HepG2 (cell line): ENCODE measurements around the gene ZBTB26. TPM values are rescaled to one million over a fixed set of nuclear protein-coding genes. Genes with fewer than 3 reads are reported as not detected.
A peak's percentile ranks its signal among the peaks of the same experiment; 100 is the strongest.

ENCODE experiments used
- ARID2 ChIP-seq: sonication (generic); formaldehyde crosslinking; IDR thresholded peaks from 2 replicates; pipeline ENCODE4 v1.8.1; 2022; ENCODE audit warnings: mild to moderate bottlenecking, missing genetic modification reagents, borderline replicate concordance
- CSRNP1 ChIP-seq: sonication (generic); formaldehyde crosslinking; IDR thresholded peaks from 2 replicates; pipeline ENCODE4 v1.8.1; 2023; ENCODE audit warnings: mild to moderate bottlenecking, missing genetic modification reagents
- GATAD2A ChIP-seq: IDR thresholded peaks from 2 replicates; pipeline ENCODE4 v1.6.1; 2016
- HBP1 ChIP-seq: IDR thresholded peaks from 2 replicates; pipeline ENCODE4 v1.6.1; 2016; ENCODE audit warnings: low read depth, control low read depth
- IKZF5 ChIP-seq: IDR thresholded peaks from 2 replicates; pipeline ENCODE4 v1.6.1; 2018; ENCODE audit warnings: missing genetic modification reagents, mild to moderate bottlenecking, missing compliant biosample characterization
- MXD4 ChIP-seq: IDR thresholded peaks from 2 replicates; pipeline ENCODE4 v1.6.1; 2016; ENCODE audit warnings: mild to moderate bottlenecking, missing biosample characterization, missing genetic modification reagents
- NR2F2 ChIP-seq: IDR thresholded peaks from 2 replicates; pipeline ENCODE4 v1.6.1; 2012; ENCODE audit warnings: low read depth, inconsistent platforms, borderline replicate concordance
- SMAD3 ChIP-seq: sonication (generic); formaldehyde crosslinking; IDR thresholded peaks from 2 replicates; pipeline ENCODE4 v1.4.0; 2020; ENCODE audit warnings: missing genetic modification reagents
- SP4 ChIP-seq: sonication (generic); formaldehyde crosslinking; IDR thresholded peaks from 2 replicates; pipeline ENCODE4 v1.8.1; 2023; ENCODE audit warnings: mild to moderate bottlenecking, missing genetic modification reagents
- SPEN ChIP-seq: sonication (generic); formaldehyde crosslinking; IDR thresholded peaks from 2 replicates; pipeline ENCODE4 v1.5.1; 2020; ENCODE audit warnings: low read depth, mild to moderate bottlenecking, missing genetic modification reagents
- THRA ChIP-seq: sonication (generic); formaldehyde crosslinking; IDR thresholded peaks from 2 replicates; pipeline ENCODE4 v1.4.0; 2020; ENCODE audit warnings: missing genetic modification reagents, borderline replicate concordance
- THYN1 ChIP-seq: sonication (generic); formaldehyde crosslinking; IDR thresholded peaks from 2 replicates; pipeline ENCODE4 v1.8.1; 2023; ENCODE audit warnings: low read depth, mild to moderate bottlenecking, moderate library complexity, missing genetic modification reagents, borderline replicate concordance
- ZBTB26 ChIP-seq: IDR thresholded peaks from 2 replicates; pipeline ENCODE4 v1.6.1; 2016; ENCODE audit warnings: missing compliant biosample characterization, missing genetic modification reagents, borderline replicate concordance
- ZBTB7B ChIP-seq: sonication (generic); formaldehyde crosslinking; IDR thresholded peaks from 2 replicates; pipeline ENCODE4 v1.4.0; 2020; ENCODE audit warnings: missing genetic modification reagents
- ZFP36L1 ChIP-seq: sonication (generic); formaldehyde crosslinking; IDR thresholded peaks from 2 replicates; pipeline ENCODE4 v1.8.0; 2022; ENCODE audit warnings: mild to moderate bottlenecking, missing genetic modification reagents, moderate library complexity
- ZFX ChIP-seq: sonication (generic); formaldehyde crosslinking; IDR thresholded peaks from 2 replicates; pipeline ENCODE4 v1.4.0; 2020; ENCODE audit warnings: mild to moderate bottlenecking, low read depth, missing genetic modification reagents, moderate library complexity
- ZNF234 ChIP-seq: sonication (generic); formaldehyde crosslinking; conservative IDR thresholded peaks from 2 replicates; pipeline ENCODE4 v1.5.1; 2020; ENCODE audit warnings: mild to moderate bottlenecking, missing genetic modification reagents
- ZNF329 ChIP-seq: sonication (generic); formaldehyde crosslinking; IDR thresholded peaks from 2 replicates; pipeline ENCODE4 v1.9.0; 2021; ENCODE audit warnings: low read depth, mild to moderate bottlenecking, missing genetic modification reagents
- ZNF496 ChIP-seq: sonication (generic); formaldehyde crosslinking; IDR thresholded peaks from 2 replicates; pipeline ENCODE4 v1.8.1; 2023; ENCODE audit warnings: mild to moderate bottlenecking, moderate library complexity, missing genetic modification reagents; ENCODE audit not compliant: insufficient replicate concordance
- ZNF558 ChIP-seq: sonication (generic); formaldehyde crosslinking; IDR thresholded peaks from 2 replicates; pipeline ENCODE4 v1.9.0; 2022; ENCODE audit warnings: mild to moderate bottlenecking, missing genetic modification reagents, borderline replicate concordance
- ZNF879 ChIP-seq: sonication (generic); formaldehyde crosslinking; IDR thresholded peaks from 2 replicates; pipeline ENCODE4 v1.8.1; 2023; ENCODE audit warnings: missing genetic modification reagents
- polyA plus RNA-seq, 8 experiments: library from polyadenylated mRNA; depleted of rRNA in 3 of 8; stranded (reverse) in 7 of 8; unstranded in 1 of 8; fragments of >200 nt; fragmentation: Illumina TruSeq in 4 of 8; extraction: Trizol in 4 of 8; gene quantifications; 2 replicates each; pipeline versions ENCODE4 v1.2.1 to v1.2.3, GENCODE V29; 2011 to 2016; ENCODE audit warnings: low read depth in 4 of 8, missing spikeins in 1 of 8, mixed read lengths in 1 of 8; ENCODE audit not compliant: insufficient read depth in 1 of 8
- total RNA-seq, 5 experiments: library from RNA; depleted of rRNA; stranded (reverse); fragments of >200 nt; fragmentation: Illumina TruSeq; extraction: Trizol; gene quantifications; 2 replicates each; pipeline ENCODE4 v1.2.3, GENCODE V29; 2016; ENCODE audit warnings: low read depth in 1 of 5

Gene ZBTB26
- total and polyA plus RNA-seq, 2 of the 13 experiments (the other 11 are each of a cell fraction or from before 2014, with no cell fraction given), result 4.5 to 8.6 TPM

GRCh38 chr9:122904823-122905710, 26.2 kb downstream of the ZBTB26 start, which contains the start of gene RC3H2 (continued):
- TF ChIP-seq SP4 (CRISPR knock-in tag) (peak; percentile 75), CSRNP1 (CRISPR knock-in tag) (no peak), ZFX (peak; percentile 94), IKZF5 (CRISPR knock-in tag) (peak; percentile 44; the same call in 1 of the 2 replicates), SMAD3 (no peak; the same call in 1 of the 2 replicates), ZBTB26 (CRISPR knock-in tag) (no peak), ZNF879 (CRISPR knock-in tag) (no peak), ARID2 (no peak), ZNF329 (CRISPR knock-in tag) (no peak), NR2F2 (no peak), ZFP36L1 (CRISPR knock-in tag) (no peak), HBP1 (no peak; the same call in 1 of the 2 replicates), ZNF234 (no peak), ZBTB7B (CRISPR knock-in tag) (peak; percentile 39), GATAD2A (CRISPR knock-in tag) (peak; percentile 55; the same call in 1 of the 2 replicates), SPEN (CRISPR knock-in tag) (peak; percentile 93), ZNF496 (no peak), ZNF558 (CRISPR knock-in tag) (no peak), THRA (CRISPR knock-in tag) (no peak; the same call in 1 of the 2 replicates), THYN1 (CRISPR knock-in tag) (no peak), MXD4 (CRISPR knock-in tag) (peak; percentile 73; the same call in 1 of the 2 replicates)
